WTC11 (cell line): ENCODE results near the gene CROCC2. TPM values are rescaled to one million over a fixed set of nuclear protein-coding genes. Genes with fewer than 3 reads are reported as not detected.

ENCODE experiments used
- ATAC-seq: fragments of 200-7000 bp; cut with Tn5 transposase; 2 replicates; pipeline ENCODE4 v1.10.0; 2021; ENCODE audit warnings: mild to moderate bottlenecking, moderate library complexity
- CTCF ChIA-PET: fragments of 300-600 bp; sonication (Branson Sonifier 250); formaldehyde crosslinking; loops from one replicate; lab custom pipeline; 2021; ENCODE audit warnings: antibody characterized with exemption; lab: Charles Lee
- POLR2A ChIA-PET: fragments of 350-600 bp; sonication (Branson Sonifier 250); formaldehyde crosslinking; loops from one replicate; lab custom pipeline; 2021; ENCODE audit warnings: antibody characterized with exemption; lab: Charles Lee
- DNase-seq: peaks from one replicate; pipeline ENCODE4 v3.0.0; 2021; ENCODE audit warnings: low spot score
- H3K27ac Mint-ChIP-seq: 2 replicates; pipeline ENCODE4 v1.8.0; 2021; ENCODE audit warnings: mixed read lengths
- H3K27me3 Mint-ChIP-seq: 2 replicates; pipeline ENCODE4 v1.8.0; 2021; ENCODE audit warnings: low read depth, mild to moderate bottlenecking, moderate library complexity, mixed read lengths
- H3K36me3 Mint-ChIP-seq: 2 replicates; pipeline ENCODE4 v1.8.0; 2021; ENCODE audit warnings: mixed read lengths
- H3K4me1 Mint-ChIP-seq: 2 replicates; pipeline ENCODE4 v1.8.0; 2022; ENCODE audit warnings: mixed read lengths
- H3K4me3 Mint-ChIP-seq: 2 replicates; pipeline ENCODE4 v1.8.0; 2021; ENCODE audit warnings: mild to moderate bottlenecking, moderate library complexity, mixed read lengths
- H3K9me3 Mint-ChIP-seq: 2 replicates; pipeline ENCODE4 v1.8.0; 2021; ENCODE audit warnings: mixed read lengths
- ATF1 ChIP-seq: sonication (generic); formaldehyde crosslinking; IDR thresholded peaks from 2 replicates; pipeline ENCODE4 v1.8.1; 2023; ENCODE audit warnings: mild to moderate bottlenecking, moderate library complexity, missing genetic modification reagents
- CBFB ChIP-seq: sonication (generic); formaldehyde crosslinking; IDR thresholded peaks from 2 replicates; pipeline ENCODE4 v1.8.1; 2022; ENCODE audit warnings: mild to moderate bottlenecking, low read depth, missing genetic modification reagents
- CTCF ChIP-seq: fragments of 200-600 bp; IDR thresholded peaks from 2 replicates; pipeline ENCODE4 v1.8.0; 2022; ENCODE audit warnings: antibody characterized with exemption
- ELF4 ChIP-seq: sonication (generic); formaldehyde crosslinking; IDR thresholded peaks from 2 replicates; pipeline ENCODE4 v1.8.1; 2022; ENCODE audit warnings: low read depth, mild to moderate bottlenecking, moderate library complexity, missing genetic modification reagents
- ESRRA ChIP-seq: sonication (generic); formaldehyde crosslinking; IDR thresholded peaks from 2 replicates; pipeline ENCODE4 v1.8.1; 2022; ENCODE audit warnings: mild to moderate bottlenecking, missing genetic modification reagents, borderline replicate concordance
- GABPB1 ChIP-seq: sonication (generic); formaldehyde crosslinking; IDR thresholded peaks from 2 replicates; pipeline ENCODE4 v1.8.1; 2023; ENCODE audit warnings: mild to moderate bottlenecking, missing genetic modification reagents
- HMGA2 ChIP-seq: fragments of 250-450 bp; sonication (Bioruptor Pico); IDR thresholded peaks from 2 replicates; pipeline ENCODE4 v1.4.0; 2021; ENCODE audit warnings: mild to moderate bottlenecking, moderate library complexity
- HMGXB4 ChIP-seq: sonication (generic); formaldehyde crosslinking; IDR thresholded peaks from 2 replicates; pipeline ENCODE4 v1.8.1; 2023; ENCODE audit warnings: mild to moderate bottlenecking, moderate library complexity, missing genetic modification reagents
- JUN ChIP-seq: sonication (generic); formaldehyde crosslinking; IDR thresholded peaks from 2 replicates; pipeline ENCODE4 v1.8.0; 2023; ENCODE audit warnings: mild to moderate bottlenecking, missing genetic modification reagents
- MLX ChIP-seq: sonication (generic); formaldehyde crosslinking; IDR thresholded peaks from 2 replicates; pipeline ENCODE4 v1.8.1; 2023; ENCODE audit warnings: mild to moderate bottlenecking, missing genetic modification reagents, moderate library complexity
- MXD4 ChIP-seq: fragments of 250-450 bp; sonication (Bioruptor Pico); IDR thresholded peaks from 2 replicates; pipeline ENCODE4 v1.8.0; 2021; ENCODE audit warnings: mild to moderate bottlenecking, moderate library complexity, borderline replicate concordance
- PREB ChIP-seq: sonication (generic); formaldehyde crosslinking; IDR thresholded peaks from 2 replicates; pipeline ENCODE4 v1.8.1; 2022; ENCODE audit warnings: mild to moderate bottlenecking, missing genetic modification reagents, moderate library complexity, borderline replicate concordance
- SMAD3 ChIP-seq: sonication (generic); formaldehyde crosslinking; IDR thresholded peaks from 2 replicates; pipeline ENCODE4 v1.8.0; 2022; ENCODE audit warnings: missing genetic modification reagents, mild to moderate bottlenecking, borderline replicate concordance
- SP1 ChIP-seq: sonication (generic); formaldehyde crosslinking; conservative IDR thresholded peaks from 2 replicates; pipeline ENCODE4 v1.8.1; 2022; ENCODE audit warnings: missing genetic modification reagents
- TEAD4 ChIP-seq: sonication (generic); formaldehyde crosslinking; IDR thresholded peaks from 2 replicates; pipeline ENCODE4 v1.8.0; 2022; ENCODE audit warnings: mild to moderate bottlenecking, missing genetic modification reagents
- ZBTB43 ChIP-seq: sonication (generic); formaldehyde crosslinking; IDR thresholded peaks from 2 replicates; pipeline ENCODE4 v1.8.1; 2023; ENCODE audit warnings: mild to moderate bottlenecking, missing genetic modification reagents
- ZNF232 ChIP-seq: sonication (generic); formaldehyde crosslinking; IDR thresholded peaks from 2 replicates; pipeline ENCODE4 v1.8.0; 2022; ENCODE audit warnings: mild to moderate bottlenecking, missing genetic modification reagents
- ZNF396 ChIP-seq: fragments of 250-450 bp; sonication (Bioruptor Pico); IDR thresholded peaks from 2 replicates; pipeline ENCODE4 v1.8.0; 2021; ENCODE audit warnings: mild to moderate bottlenecking, moderate library complexity, borderline replicate concordance
- ZSCAN18 ChIP-seq: fragments of 250-450 bp; sonication (Bioruptor Pico); IDR thresholded peaks from 2 replicates; pipeline ENCODE4 v2.1.2; 2022; ENCODE audit warnings: mild to moderate bottlenecking, moderate library complexity
- total RNA-seq: library from RNA; stranded (reverse); gene quantifications from 3 replicates; pipeline ENCODE4 v1.2.3, GENCODE V29; 2021

CROCC2 gene
- total RNA-seq, 1 experiment from 2014 or later: not detected

- ChIA-PET CTCF (interaction anchor here (1.7 kb wide), 1 partner anchor 13 kb away, joined by 6 read pairs; no protein-coding TSS in a partner anchor), POLR2A (no interaction called here)
- no peak overlapping the region for H3K4me3 Mint-ChIP-seq
- H3K4me1 Mint-ChIP-seq: no peaks in the 10 kb centered on the region
- no peaks in the 10 kb centered on the region for H3K9me3 Mint-ChIP-seq
- no peak for TF ChIP-seq GABPB1
- no peak for TF ChIP-seq MLX (CRISPR knock-in tag)
- no peak overlapping the region for H3K27ac Mint-ChIP-seq
- H3K27me3 Mint-ChIP-seq: peaks cover 30% of the 10 kb centered on the region
- no peaks in the 10 kb centered on the region for H3K36me3 Mint-ChIP-seq
- no peak for ATAC-seq
- no peak for DNase-seq
Measured at GRCh38 chr2:240996834-240997140, 90.7 kb downstream of the CROCC2 start.

GRCh38 chr2:240997141-240997855 lies 91.2 kb downstream of the CROCC2 start:
- no peak for ATAC-seq
- no peak overlapping the region for H3K27ac Mint-ChIP-seq
- DNase-seq: no peak

More at GRCh38 chr2:240997141-240997855, 91.2 kb downstream of the CROCC2 start:
- H3K4me3 Mint-ChIP-seq: peak overlapping the region; percentile 39
- POLR2A ChIA-PET: no interaction called here
- TF ChIP-seq MLX (CRISPR knock-in tag) (no peak), ESRRA (CRISPR knock-in tag) (no peak), JUN (CRISPR knock-in tag) (no peak), MXD4 (CRISPR knock-in tag) (no peak), CBFB (no peak), CTCF (no peak), ZNF232 (CRISPR knock-in tag) (no peak), ATF1 (CRISPR knock-in tag) (no peak), TEAD4 (no peak), ZNF396 (CRISPR knock-in tag) (no peak), SMAD3 (CRISPR knock-in tag) (no peak), ELF4 (CRISPR knock-in tag) (no peak), ZBTB43 (no peak), HMGXB4 (CRISPR knock-in tag) (no peak), PREB (CRISPR knock-in tag) (no peak), HMGA2 (CRISPR knock-in tag) (no peak), ZSCAN18 (no peak), SP1 (CRISPR knock-in tag) (no peak)
- no peaks in the 10 kb centered on the region for H3K36me3 Mint-ChIP-seq
- CTCF ChIA-PET: interaction anchor here (1.7 kb wide), 1 partner anchor 13 kb away, joined by 6 read pairs; no protein-coding TSS in a partner anchor
- H3K27me3 Mint-ChIP-seq: peaks cover 33% of the 10 kb centered on the region
- H3K4me1 Mint-ChIP-seq: no peaks in the 10 kb centered on the region
- H3K9me3 Mint-ChIP-seq: no peaks in the 10 kb centered on the region
